Epithelial cell of proximal tubule (primary cell): ENCODE data around the gene RIMBP2. TPM values are rescaled to one million over a fixed set of nuclear protein-coding genes. Genes with fewer than 3 reads are reported as not detected.
"Not testable (repeated sequence)": the region's sequence is repeated elsewhere in the genome, so short reads cannot be mapped to it uniquely, and the experiment has no call there.

Experiments used
- DNase-seq: peaks from one replicate; pipeline ENCODE4 v3.0.0-alpha.2; 2011; ENCODE audit warnings: low read depth
- H3K4me3 ChIP-seq: 2 replicates; pipeline ENCODE4 v1.5.1; 2011; ENCODE audit warnings: low read depth, mild to moderate bottlenecking, low read length
- total RNA-seq: library from RNA; depleted of rRNA; stranded (reverse); fragments of >200 nt; gene quantifications from 2 replicates; pipeline ENCODE4 v1.2.3, GENCODE V29; 2015
- TF ChIP-seq, protein P1 (sequence below): conservative IDR thresholded peaks from 2 replicates; pipeline ENCODE4 v1.5.1; 2012; ENCODE audit warnings: low read depth, mild to moderate bottlenecking, low read length

The RIMBP2 gene
- total RNA-seq, 1 donor from 2014 or later, result 0.98 TPM

DNA sequence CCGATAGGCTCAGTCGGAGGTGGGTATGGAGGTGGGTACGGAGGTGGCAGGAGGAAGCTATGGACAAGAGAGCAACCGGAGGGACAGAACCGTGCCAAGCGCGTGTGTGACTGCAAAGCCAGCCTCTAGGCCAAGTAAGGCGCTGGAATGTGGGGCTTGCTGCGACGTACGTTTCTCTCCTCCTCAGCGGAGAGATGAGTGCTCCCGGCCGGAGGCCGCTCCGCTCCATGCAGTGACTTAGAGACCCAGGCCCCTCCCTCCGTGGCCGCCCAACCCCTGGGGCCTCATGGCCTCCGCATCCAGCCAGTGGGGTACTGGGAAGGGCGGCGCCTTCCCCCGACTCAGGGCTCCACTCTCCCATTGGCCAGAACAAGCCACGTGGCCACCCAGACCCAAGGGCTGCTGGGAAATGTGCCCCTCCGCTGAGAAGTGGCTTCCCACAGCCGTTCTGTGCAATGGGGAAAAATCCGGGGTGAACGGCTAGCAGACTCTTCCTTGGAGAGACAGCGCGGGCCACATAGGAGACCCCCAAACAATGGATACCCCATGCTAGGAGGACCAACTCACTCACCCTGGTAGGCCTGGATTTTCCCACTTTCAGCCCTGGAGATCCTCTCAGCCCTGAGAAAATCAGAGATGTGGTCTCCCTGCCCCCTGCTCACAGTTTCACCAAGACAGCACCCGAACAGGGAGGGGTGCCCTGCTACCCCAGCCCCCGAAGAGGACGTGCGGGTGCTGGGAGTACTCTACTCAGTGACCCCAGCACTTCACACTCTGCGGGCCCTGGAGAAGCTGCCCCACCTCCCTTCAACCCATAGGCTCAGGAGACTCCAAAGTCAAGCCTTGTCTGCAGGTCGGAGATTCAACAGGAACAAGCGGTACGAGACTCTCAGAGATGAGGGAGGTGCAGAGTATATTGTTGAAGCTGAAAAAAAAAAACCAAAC, 66.7 kb downstream of the RIMBP2 start:
- no peak overlapping the region for H3K4me3 ChIP-seq
- TF ChIP-seq, protein P1, sequence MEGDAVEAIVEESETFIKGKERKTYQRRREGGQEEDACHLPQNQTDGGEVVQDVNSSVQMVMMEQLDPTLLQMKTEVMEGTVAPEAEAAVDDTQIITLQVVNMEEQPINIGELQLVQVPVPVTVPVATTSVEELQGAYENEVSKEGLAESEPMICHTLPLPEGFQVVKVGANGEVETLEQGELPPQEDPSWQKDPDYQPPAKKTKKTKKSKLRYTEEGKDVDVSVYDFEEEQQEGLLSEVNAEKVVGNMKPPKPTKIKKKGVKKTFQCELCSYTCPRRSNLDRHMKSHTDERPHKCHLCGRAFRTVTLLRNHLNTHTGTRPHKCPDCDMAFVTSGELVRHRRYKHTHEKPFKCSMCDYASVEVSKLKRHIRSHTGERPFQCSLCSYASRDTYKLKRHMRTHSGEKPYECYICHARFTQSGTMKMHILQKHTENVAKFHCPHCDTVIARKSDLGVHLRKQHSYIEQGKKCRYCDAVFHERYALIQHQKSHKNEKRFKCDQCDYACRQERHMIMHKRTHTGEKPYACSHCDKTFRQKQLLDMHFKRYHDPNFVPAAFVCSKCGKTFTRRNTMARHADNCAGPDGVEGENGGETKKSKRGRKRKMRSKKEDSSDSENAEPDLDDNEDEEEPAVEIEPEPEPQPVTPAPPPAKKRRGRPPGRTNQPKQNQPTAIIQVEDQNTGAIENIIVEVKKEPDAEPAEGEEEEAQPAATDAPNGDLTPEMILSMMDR, result no peak
- no peak for DNase-seq

DNA sequence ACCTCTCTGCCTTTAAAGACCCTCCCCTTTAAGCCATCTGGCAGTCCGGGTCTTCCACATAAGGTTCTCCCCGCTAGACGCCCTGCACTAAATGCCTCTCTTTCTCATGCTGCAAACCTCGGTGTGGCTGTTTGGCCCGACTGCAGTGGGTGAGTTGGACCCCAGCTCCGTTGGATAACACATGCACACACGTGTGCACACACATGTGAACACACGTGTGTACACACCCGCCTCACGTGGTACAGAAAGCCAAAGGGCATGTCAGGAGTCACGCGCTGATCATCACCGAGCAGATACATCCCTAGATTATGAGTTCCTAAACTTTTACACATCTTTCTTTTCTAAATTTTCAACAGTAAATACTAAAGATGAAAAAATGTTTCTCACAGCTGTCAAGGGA, 68.3 kb downstream of the RIMBP2 start:
- TF ChIP-seq, protein P1, result no peak
- DNase-seq, result no peak
- H3K4me3 ChIP-seq, result no peak overlapping the region

GRCh38 chr12:130646716-130647370, 69.3 kb downstream of the RIMBP2 start:
- TF ChIP-seq, protein P1, result no peak
- DNase-seq, result no peak
- H3K4me3 ChIP-seq, result no peak overlapping the region

GRCh38 chr12:130646191-130646590, 69.9 kb downstream of the RIMBP2 start:
- not testable (repeated sequence) for H3K4me3 ChIP-seq, DNase-seq

DNA sequence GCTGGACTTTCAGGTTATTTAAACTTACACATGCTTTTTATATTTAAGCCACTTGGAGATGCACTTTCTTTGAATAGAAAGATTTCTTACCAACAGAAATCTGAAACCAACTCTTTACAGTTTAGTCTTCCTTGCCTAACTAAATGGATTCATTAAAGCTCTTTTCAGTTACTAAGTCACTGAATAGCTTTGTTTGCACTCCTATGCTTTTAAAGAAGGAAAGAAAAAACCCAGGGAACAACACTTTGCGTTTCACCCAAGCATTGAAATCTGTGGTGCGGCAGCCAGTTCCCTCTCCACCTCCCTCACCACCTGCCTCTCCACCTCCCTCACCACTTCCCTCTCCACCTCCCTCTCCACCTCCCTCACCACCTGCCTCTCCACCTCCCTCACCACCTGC, 70.3 kb downstream of the RIMBP2 start:
- TF ChIP-seq, protein P1, result no peak
- DNase-seq, result no peak
- no peak overlapping the region for H3K4me3 ChIP-seq

GRCh38 chr12:130644566-130644965, 71.5 kb downstream of the RIMBP2 start:
- no peak overlapping the region for H3K4me3 ChIP-seq
- DNase-seq, result no peak
- TF ChIP-seq, protein P1, result no peak

GRCh38 chr12:130644146-130644545, 72.0 kb downstream of the RIMBP2 start:
- TF ChIP-seq, protein P1, result no peak
- no peak overlapping the region for H3K4me3 ChIP-seq
- no peak for DNase-seq
